Fibroblast of lung (primary cell): ENCODE results near the gene PTOV1.

Source experiments
- EZH2 ChIP-seq: IDR thresholded peaks from 2 replicates; pipeline ENCODE4 v1.5.1; 2012; ENCODE audit warnings: low read length, control low read depth, mild to moderate bottlenecking; ENCODE audit errors: missing control alignments
- TF ChIP-seq, protein P1 (sequence below), 2 donors: IDR thresholded peaks in 1 of 2; conservative IDR thresholded peaks in 1 of 2; 1 replicate in 1 of 2; 2 replicates in 1 of 2; pipeline ENCODE4 v1.5.1; 2011 to 2012; ENCODE audit warnings: low read length in 2 of 2, control low read depth in 1 of 2, inconsistent platforms in 1 of 2, low read depth in 1 of 2, mild to moderate bottlenecking in 1 of 2

DNA sequence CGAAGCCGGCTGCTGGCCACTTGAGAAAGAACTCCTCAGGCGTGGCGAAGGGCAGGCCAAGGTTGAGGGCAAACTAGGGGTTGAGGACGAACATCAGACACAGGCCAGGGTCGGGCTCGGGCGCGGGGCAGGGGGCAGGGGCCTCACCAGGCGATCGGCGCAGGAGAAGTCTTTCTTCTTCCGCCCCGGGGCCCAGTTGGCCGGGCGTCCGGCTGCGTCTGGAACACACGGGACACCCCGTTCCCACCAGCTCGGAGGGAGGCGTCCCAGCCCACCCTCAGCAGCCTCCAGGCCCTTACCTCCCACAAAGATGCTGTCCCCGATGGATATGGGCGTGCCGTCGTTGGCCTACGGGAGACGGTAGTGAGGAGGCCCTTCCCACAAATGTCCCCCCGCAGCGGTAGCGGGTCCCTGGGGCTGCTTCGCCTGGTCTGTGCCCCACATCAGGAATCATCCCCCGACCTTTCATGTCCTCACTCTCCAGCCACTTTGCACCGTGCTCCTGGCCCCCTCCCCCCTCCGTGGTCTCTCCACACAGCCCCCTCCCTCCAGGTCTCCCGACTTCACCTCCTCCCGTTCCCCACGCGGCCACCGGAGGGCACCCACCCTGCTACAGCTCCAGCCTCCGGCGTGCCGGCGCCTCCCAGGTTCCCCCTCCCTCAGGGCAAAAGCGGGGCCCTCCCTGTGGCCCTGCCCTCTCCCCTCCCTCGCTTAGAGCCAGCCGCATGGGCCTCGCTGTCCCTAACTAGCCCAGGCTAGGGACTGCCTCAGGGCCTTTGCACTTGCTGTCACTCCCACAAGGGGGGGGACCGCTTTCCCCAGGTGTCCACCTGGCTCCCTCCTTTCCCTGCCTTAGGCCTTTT lies 11.7 kb downstream of the PTOV1 start:
- TF ChIP-seq, protein P1, sequence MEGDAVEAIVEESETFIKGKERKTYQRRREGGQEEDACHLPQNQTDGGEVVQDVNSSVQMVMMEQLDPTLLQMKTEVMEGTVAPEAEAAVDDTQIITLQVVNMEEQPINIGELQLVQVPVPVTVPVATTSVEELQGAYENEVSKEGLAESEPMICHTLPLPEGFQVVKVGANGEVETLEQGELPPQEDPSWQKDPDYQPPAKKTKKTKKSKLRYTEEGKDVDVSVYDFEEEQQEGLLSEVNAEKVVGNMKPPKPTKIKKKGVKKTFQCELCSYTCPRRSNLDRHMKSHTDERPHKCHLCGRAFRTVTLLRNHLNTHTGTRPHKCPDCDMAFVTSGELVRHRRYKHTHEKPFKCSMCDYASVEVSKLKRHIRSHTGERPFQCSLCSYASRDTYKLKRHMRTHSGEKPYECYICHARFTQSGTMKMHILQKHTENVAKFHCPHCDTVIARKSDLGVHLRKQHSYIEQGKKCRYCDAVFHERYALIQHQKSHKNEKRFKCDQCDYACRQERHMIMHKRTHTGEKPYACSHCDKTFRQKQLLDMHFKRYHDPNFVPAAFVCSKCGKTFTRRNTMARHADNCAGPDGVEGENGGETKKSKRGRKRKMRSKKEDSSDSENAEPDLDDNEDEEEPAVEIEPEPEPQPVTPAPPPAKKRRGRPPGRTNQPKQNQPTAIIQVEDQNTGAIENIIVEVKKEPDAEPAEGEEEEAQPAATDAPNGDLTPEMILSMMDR (conservative IDR thresholded peaks at IDR 0.05 in 1 of 2, IDR thresholded peaks at IDR 0.05 in 1 of 2; ENCODE audit: low read depth in 1 of 2, low read length in 2 of 2) = peak in 1 of 2 donors; percentile 11
- TF ChIP-seq EZH2 = no peak
